Activated CD8-positive, alpha-beta T cell treated with anti-CD3 and anti-CD28 coated beads for 36 hours (primary cell): ENCODE data around the gene NRL. TPM values are rescaled to one million over a fixed set of nuclear protein-coding genes. Genes with fewer than 3 reads are reported as not detected.

ENCODE experiments used
- ATAC-seq: fragments of 200-7000 bp; cut with Tn5 transposase; one replicate; pipeline ENCODE4 v1.10.0; 2021; ENCODE audit warnings: mild to moderate bottlenecking, moderate library complexity
- CTCF ChIA-PET: fragments of 350-600 bp; sonication (Branson Sonifier 250); formaldehyde crosslinking; loops from one replicate; lab custom pipeline; 2021; ENCODE audit warnings: antibody characterized with exemption; lab: Charles Lee
- POLR2A ChIA-PET: fragments of 350-600 bp; sonication (Branson Sonifier 250); formaldehyde crosslinking; loops from one replicate; lab custom pipeline; 2021; ENCODE audit warnings: antibody characterized with exemption; lab: Charles Lee
- DNase-seq: peaks from one replicate; pipeline ENCODE4 v3.0.0-alpha.2; 2020
- H3K27ac Mint-ChIP-seq: one replicate; pipeline ENCODE4 v1.8.0; 2021; ENCODE audit warnings: mild to moderate bottlenecking, mixed read lengths
- H3K27me3 Mint-ChIP-seq: one replicate; pipeline ENCODE4 v1.8.0; 2021; ENCODE audit warnings: mixed read lengths
- H3K36me3 Mint-ChIP-seq: one replicate; pipeline ENCODE4 v1.8.0; 2021; ENCODE audit warnings: low read depth, mixed read lengths
- H3K4me1 Mint-ChIP-seq: one replicate; pipeline ENCODE4 v1.8.0; 2021; ENCODE audit warnings: low read depth, mixed read lengths
- H3K4me3 Mint-ChIP-seq: one replicate; pipeline ENCODE4 v1.8.0; 2021; ENCODE audit warnings: mild to moderate bottlenecking, moderate library complexity, mixed read lengths
- H3K9me3 Mint-ChIP-seq: one replicate; pipeline ENCODE4 v1.8.0; 2021; ENCODE audit warnings: mixed read lengths
- CTCF ChIP-seq: fragments of 200-600 bp; IDR thresholded peaks from one replicate; pipeline ENCODE4 v1.8.0; 2022; ENCODE audit warnings: antibody characterized with exemption, mild to moderate bottlenecking
- intact Hi-C: fragments of 100-400 bp; cut with micrococcal nuclease; formaldehyde crosslinking; loops from one replicate; pipeline ENCODE4 v1.10.0; 2022
- total RNA-seq, 2 experiments: library from RNA; stranded (reverse); gene quantifications; one replicate each; pipeline ENCODE4 v1.2.3, GENCODE V29; 2021

Gene NRL
- total RNA-seq, 2 experiments from 2014 or later = 1.8 to 2.5 TPM

GRCh38 chr14:24054324-24054641 is 60.5 kb downstream of the NRL start:
- Mint-ChIP-seq H3K27me3 (peaks cover 4% of the 10 kb centered on the region), H3K27ac (no peak overlapping the region), H3K36me3 (no peaks in the 10 kb centered on the region), H3K4me1 (peaks cover 21% of the 10 kb centered on the region), H3K4me3 (no peak overlapping the region), H3K9me3 (no peaks in the 10 kb centered on the region)
- ATAC-seq (no peak), DNase-seq (no peak)
- TF ChIP-seq CTCF = no peak
- intact Hi-C loops = no loop called here
- CTCF ChIA-PET = interaction anchor here (0.7 to 6.0 kb wide), 10 partner anchors 8 to 106 kb away, joined by 3 to 39 read pairs (median 4); partner anchors contain the start of genes IRF9 and PCK2
- POLR2A ChIA-PET = interaction anchor here (0.8 to 1.3 kb wide), 7 partner anchors 10 to 135 kb away, joined by 3 to 4 read pairs (median 3); partner anchors contain the start of genes IPO4, IRF9 and PCK2

DNA sequence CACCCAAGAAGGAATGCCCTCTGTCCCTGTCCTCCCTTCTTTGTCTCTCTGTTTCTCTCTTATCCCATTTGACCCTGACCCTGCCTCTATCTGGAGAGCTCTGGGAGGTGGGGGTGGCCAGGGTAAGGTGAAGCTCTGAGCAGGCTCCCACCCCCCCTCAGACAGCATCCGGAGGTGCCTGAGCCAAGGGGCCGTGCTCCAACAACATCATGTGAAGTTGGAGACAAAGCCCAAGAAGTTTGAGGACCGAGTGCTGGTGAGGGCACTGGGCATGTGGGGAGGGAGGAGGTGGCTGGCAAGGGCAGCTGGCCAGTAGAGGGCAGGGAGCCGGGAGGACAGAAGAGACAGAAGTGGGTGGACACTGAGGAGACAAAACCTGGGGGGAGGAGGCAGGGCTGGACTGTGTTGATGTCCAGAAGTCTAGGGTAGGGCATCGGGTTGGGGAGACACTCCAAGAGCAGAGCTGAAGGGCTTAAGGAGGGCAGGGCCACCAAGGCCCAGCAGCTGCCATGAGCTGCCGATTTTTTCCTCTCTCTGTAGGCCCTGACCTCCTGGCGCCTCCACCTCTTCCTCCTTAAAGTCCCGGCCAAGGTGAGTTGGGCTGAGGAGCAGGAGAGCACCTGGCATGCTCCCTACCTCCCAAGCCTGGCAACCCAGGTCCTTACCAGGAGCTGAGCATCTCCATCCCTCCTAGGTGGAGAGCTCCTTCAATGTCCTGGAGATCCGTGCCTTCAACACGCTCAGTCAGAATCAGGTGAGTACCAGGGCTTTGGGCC is 61.0 kb downstream of the NRL start:
- TF ChIP-seq CTCF = no peak
- no peak overlapping the region for H3K27ac Mint-ChIP-seq
- H3K36me3 Mint-ChIP-seq = no peaks in the 10 kb centered on the region
- peaks cover 5% of the 10 kb centered on the region for H3K27me3 Mint-ChIP-seq
- CTCF ChIA-PET = interaction anchor here (0.7 to 6.0 kb wide), 10 partner anchors 9 to 107 kb away, joined by 3 to 39 read pairs (median 4); partner anchors contain the start of genes IRF9 and PCK2
- H3K4me1 Mint-ChIP-seq = peaks cover 21% of the 10 kb centered on the region
- DNase-seq (no peak), ATAC-seq (no peak)
- POLR2A ChIA-PET = interaction anchor here (0.8 to 1.3 kb wide), 7 partner anchors 10 to 135 kb away, joined by 3 to 4 read pairs (median 3); partner anchors contain the start of genes IPO4, IRF9 and PCK2
- H3K4me3 Mint-ChIP-seq = peak overlapping the region; percentile 62
- H3K9me3 Mint-ChIP-seq = no peaks in the 10 kb centered on the region
- intact Hi-C loops = loop anchor here (2.0 kb wide), 1 partner anchor 55 kb away; no protein-coding TSS in a partner anchor

DNA sequence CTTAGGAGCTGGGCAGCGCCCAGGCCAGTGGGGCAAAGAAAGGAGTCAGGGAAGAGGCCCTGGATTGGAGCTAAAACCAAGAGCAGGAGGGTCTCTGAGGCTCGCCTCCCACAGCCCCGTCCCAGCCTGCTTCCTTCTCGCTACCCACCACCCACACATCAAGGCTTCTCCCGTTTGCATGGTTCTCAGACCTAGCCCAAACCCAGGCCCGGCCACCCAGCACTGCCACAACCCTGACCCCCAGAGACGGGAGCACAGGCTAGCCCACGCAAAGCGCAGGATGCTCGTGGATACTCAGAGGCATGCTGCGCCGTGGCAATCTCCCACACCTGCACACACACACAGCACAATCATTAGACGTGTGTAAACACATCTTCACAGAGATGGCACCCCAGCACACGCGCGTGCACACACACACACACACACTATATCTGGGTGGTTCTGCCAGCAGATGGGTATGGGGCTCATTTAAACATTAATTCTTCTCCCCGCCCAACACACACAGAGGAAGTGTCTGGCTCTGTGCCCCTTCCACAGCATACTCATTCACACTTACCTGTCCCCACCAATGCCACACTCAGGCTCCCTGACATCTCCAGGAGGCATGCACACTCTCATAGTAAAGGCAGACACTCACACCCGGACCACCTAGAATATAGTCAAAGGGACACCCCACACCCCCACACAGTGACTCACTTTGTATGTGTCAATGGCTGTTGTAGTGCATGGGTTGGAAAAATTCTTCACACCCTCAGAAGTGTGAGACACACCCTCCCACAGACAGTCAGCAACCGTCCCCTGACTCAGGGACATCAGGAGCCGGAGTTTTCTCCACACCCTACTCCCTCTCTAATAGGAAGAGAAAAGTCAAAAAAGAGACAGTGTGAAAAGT is 61.8 kb downstream of the NRL start:
- ChIA-PET POLR2A (interaction anchor here (0.8 to 1.3 kb wide), 7 partner anchors 9 to 136 kb away, joined by 3 to 5 read pairs (median 4); partner anchors contain the start of genes IPO4 and PCK2), CTCF (interaction anchor here (0.6 to 6.0 kb wide), 9 partner anchors 10 to 108 kb away, joined by 3 to 39 read pairs (median 7); partner anchors contain the start of genes IRF9 and PCK2)
- intact Hi-C loops = loop anchor here (2.0 kb wide), 1 partner anchor 56 kb away; no protein-coding TSS in a partner anchor
- Mint-ChIP-seq H3K4me3 (peak overlapping the region; percentile 62), H3K9me3 (no peaks in the 10 kb centered on the region), H3K27ac (peak overlapping the region; percentile 71), H3K4me1 (peaks cover 19% of the 10 kb centered on the region), H3K36me3 (no peaks in the 10 kb centered on the region), H3K27me3 (peaks cover 5% of the 10 kb centered on the region)
- peak; percentile 87 for ATAC-seq
- TF ChIP-seq CTCF = no peak
- peak; percentile 92 for DNase-seq

DNA sequence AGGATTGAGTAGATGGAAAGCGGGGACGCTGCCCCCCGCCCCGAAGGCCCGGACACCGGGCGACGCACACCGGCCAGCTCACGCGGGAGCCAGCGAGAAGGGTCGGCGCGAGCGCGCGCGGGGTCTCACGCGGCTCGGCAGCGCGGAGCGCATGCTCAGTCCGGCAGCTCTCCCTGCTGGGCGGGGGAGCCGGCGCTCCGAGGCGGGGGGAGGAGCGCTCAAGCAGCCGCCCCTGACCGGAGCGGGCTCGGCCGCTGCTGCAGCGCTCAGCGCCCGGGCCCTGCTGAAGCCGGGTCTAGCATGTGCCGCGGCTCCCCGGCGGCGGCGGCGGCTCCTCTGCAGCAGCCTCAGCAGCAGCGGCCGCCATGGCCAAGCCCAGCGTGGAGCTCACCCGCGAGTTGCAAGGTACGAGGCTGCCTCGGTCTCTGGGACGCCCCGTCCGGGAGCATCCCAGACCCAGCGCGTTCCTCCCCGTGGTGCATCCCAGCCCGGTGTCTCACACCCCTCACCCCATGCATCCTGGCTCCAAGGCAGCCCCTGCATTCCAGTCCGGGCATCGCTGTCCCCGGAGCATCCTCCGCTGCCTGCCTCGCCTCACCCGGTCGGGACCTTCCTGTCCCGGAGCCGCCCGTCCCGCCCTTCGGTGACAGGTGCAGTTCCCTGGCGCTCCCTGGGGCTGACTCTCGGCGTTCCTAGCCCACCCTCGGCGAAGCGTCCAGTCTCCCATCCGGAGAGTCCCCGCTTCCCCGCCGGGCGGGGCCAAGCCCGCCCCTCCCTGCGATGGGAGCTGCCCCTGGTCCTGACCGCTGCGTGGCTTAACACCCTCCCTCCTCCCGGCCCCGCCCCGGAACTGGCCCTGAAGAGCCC is 62.7 kb downstream of the NRL start, which contains the start of gene CARMIL3:
CARMIL3 (plus strand) TSS at position 221 of the 867 bp plus-strand sequence; CDS start at position 366, 145 bp downstream.
- Mint-ChIP-seq H3K4me1 (peaks cover 19% of the 10 kb centered on the region), H3K27me3 (peaks cover 5% of the 10 kb centered on the region), H3K4me3 (peak within 1 kb of the TSS; percentile 67), H3K27ac (peak within 1 kb of the TSS; percentile 10), H3K9me3 (no peaks in the 10 kb centered on the region), H3K36me3 (no peaks in the 10 kb centered on the region)
- no peak for TF ChIP-seq CTCF
- intact Hi-C loops = loop anchor here (2.0 kb wide), 1 partner anchor 57 kb away; no protein-coding TSS in a partner anchor
- peak; percentile 65 for DNase-seq
- ChIA-PET CTCF (interaction anchor here (0.6 to 3.8 kb wide), 7 partner anchors 18 to 420 kb away, joined by 3 to 35 read pairs (median 4); partner anchors contain the start of gene PCK2), POLR2A (interaction anchor here (1.1 to 1.3 kb wide), 3 partner anchors 30 to 57 kb away, joined by 4 to 5 read pairs (median 5); no protein-coding TSS in a partner anchor)
- ATAC-seq = peak; percentile 60
